HG03280 (cell line): ENCODE data around the gene CA14.
"Not testable (repeated sequence)": the region's sequence is repeated elsewhere in the genome, so short reads cannot be mapped to it uniquely, and the experiment has no call there.

Source experiments
- ATAC-seq: cut with Tn5 transposase; IDR thresholded peaks from one replicate; pipeline ENCODE4 v1.9.1; 2021; ENCODE audit warnings: mild to moderate bottlenecking, moderate library complexity; ENCODE audit not compliant: unreplicated experiment

The CA14 gene

GRCh38 chr1:150280138-150280707 lies 22.6 kb downstream of the CA14 start:
- ATAC-seq, result no peak

- ATAC-seq, result no peak
Measured at GRCh38 chr1:150281221-150281757, 23.7 kb downstream of the CA14 start.

GRCh38 chr1:150281758-150282557 lies 24.4 kb downstream of the CA14 start, which contains the start of gene CIART:
Gene CIART (plus strand): TSS chr1:150282554. CDS start chr1:150283268, 714 bp downstream.
- ATAC-seq, result no peak

- no peak for ATAC-seq
Measured at GRCh38 chr1:150282558-150282958, 25.0 kb downstream of the CA14 start.

GRCh38 chr1:150283260-150283659 lies 25.7 kb downstream of the CA14 start:
- ATAC-seq, result no peak

- ATAC-seq, result no peak
Measured at GRCh38 chr1:150288382-150288781, 30.8 kb downstream of the CA14 start.

GRCh38 chr1:150288822-150289221 lies 31.2 kb downstream of the CA14 start:
- ATAC-seq, result no peak

GRCh38 chr1:150293433-150294253 lies 36.1 kb downstream of the CA14 start, which contains the start of gene MRPS21:
Gene MRPS21 (plus strand): TSS chr1:150293861. CDS start chr1:150294367, 506 bp downstream.
- peak; percentile 95 for ATAC-seq

GRCh38 chr1:150295476-150295875 lies 37.9 kb downstream of the CA14 start:
- no peak for ATAC-seq

- no peak for ATAC-seq
Measured at GRCh38 chr1:150299716-150300115, 42.1 kb downstream of the CA14 start.

GRCh38 chr1:150302338-150302737 lies 44.8 kb downstream of the CA14 start:
- ATAC-seq, result no peak

GRCh38 chr1:150302902-150303301 lies 45.3 kb downstream of the CA14 start:
- ATAC-seq, result no peak

- not testable (repeated sequence) for ATAC-seq
Measured at GRCh38 chr1:150308585-150308984, 51.0 kb downstream of the CA14 start.

GRCh38 chr1:150309758-150310508 lies 52.4 kb downstream of the CA14 start:
- ATAC-seq, result no peak

GRCh38 chr1:150311762-150312161 lies 54.2 kb downstream of the CA14 start:
- no peak for ATAC-seq
